GM18526 (cell line): ENCODE results near the gene SPTLC3.

ENCODE experiments used
- POLR2A ChIP-seq: IDR thresholded peaks from 3 replicates; pipeline ENCODE4 v1.6.1; 2011; ENCODE audit not compliant: insufficient read length; ENCODE audit errors: extremely low read depth

The SPTLC3 gene

GRCh38 chr20:13213335-13213734 lies 204.6 kb downstream of the SPTLC3 start:
- no peak for TF ChIP-seq POLR2A

- no peak for TF ChIP-seq POLR2A
These were observed 207.8 kb downstream of the SPTLC3 start for GRCh38 chr20:13216533-13216932.
